Neuron (in vitro differentiated cells): ENCODE measurements around the gene UNC13A.
"Not testable (repeated sequence)": the region's sequence is repeated elsewhere in the genome, so short reads cannot be mapped to it uniquely, and the experiment has no call there.

ENCODE experiments used
- H2AFZ ChIP-seq: one replicate; pipeline ENCODE4 v1.6.1; 2013; ENCODE audit warnings: low read depth, mild to moderate bottlenecking, inconsistent platforms, low read length, moderate library complexity
- H3K27me3 ChIP-seq: one replicate; pipeline ENCODE4 v1.6.1; 2013; ENCODE audit warnings: low read length; ENCODE audit not compliant: insufficient read depth
- H3K36me3 ChIP-seq: one replicate; pipeline ENCODE4 v1.6.1; 2013; ENCODE audit warnings: low read length; ENCODE audit not compliant: insufficient read depth
- H3K4me1 ChIP-seq: one replicate; pipeline ENCODE4 v1.6.1; 2013; ENCODE audit warnings: low read length; ENCODE audit not compliant: insufficient read depth
- H3K4me3 ChIP-seq: 2 replicates; pipeline ENCODE4 v1.5.1; 2013; ENCODE audit warnings: mild to moderate bottlenecking, low read length, moderate library complexity
- H3K9me3 ChIP-seq: one replicate; pipeline ENCODE4 v1.6.1; 2013; ENCODE audit warnings: low read length

Gene UNC13A

DNA sequence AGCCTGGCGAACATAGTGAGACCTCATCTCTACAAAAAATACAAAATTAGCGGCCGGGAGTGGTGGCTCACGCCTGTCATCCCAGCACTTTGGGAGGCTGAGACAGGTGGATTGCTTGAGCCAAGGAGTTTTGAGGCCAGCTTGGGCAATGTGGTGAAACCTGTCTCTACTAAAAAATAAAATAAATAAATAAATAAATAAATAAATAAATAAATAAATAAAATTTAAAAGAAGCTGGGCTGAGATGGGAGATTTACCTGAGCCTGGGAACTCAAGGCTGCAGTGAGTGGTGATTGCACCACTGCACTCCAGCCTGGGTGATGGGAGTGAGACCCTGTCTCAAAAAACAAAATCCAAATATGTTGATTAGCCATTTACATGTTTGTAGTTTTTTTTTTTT, 135.4 kb downstream of the UNC13A start:
- H3K4me1 ChIP-seq, H2AFZ ChIP-seq, H3K36me3 ChIP-seq, H3K27me3 ChIP-seq, H3K9me3 ChIP-seq, H3K4me3 ChIP-seq: not testable (repeated sequence)
